Karpas-422 (cell line): ENCODE data around the gene LRBA. TPM values are rescaled to one million over a fixed set of nuclear protein-coding genes. Genes with fewer than 3 reads are reported as not detected.
"Not testable (repeated sequence)": the region's sequence is repeated elsewhere in the genome, so short reads cannot be mapped to it uniquely, and the experiment has no call there.

ENCODE experiments used
- DNase-seq: peaks from one replicate; pipeline ENCODE4 v3.0.0-alpha.2; 2015
- H2AFZ ChIP-seq: fragments of 200-600 bp; sonication (generic); 2 replicates; pipeline ENCODE4 v1.6.1; 2014; ENCODE audit warnings: antibody characterized with exemption, low read length, mixed read lengths
- H3K27ac ChIP-seq: fragments of 200-600 bp; sonication (generic); 2 replicates; pipeline ENCODE4 v1.5.1; 2014; ENCODE audit warnings: mild to moderate bottlenecking, low read length, moderate library complexity
- H3K27me3 ChIP-seq: fragments of 200-600 bp; sonication (generic); 2 replicates; pipeline ENCODE4 v1.6.1; 2014; ENCODE audit warnings: low read length, mixed read lengths
- H3K36me3 ChIP-seq: fragments of 200-600 bp; sonication (generic); 2 replicates; pipeline ENCODE4 v1.6.1; 2014; ENCODE audit warnings: low read length, mixed read lengths; ENCODE audit not compliant: insufficient read depth
- H3K4me1 ChIP-seq: fragments of 200-600 bp; sonication (generic); 2 replicates; pipeline ENCODE4 v1.6.1; 2014; ENCODE audit warnings: mild to moderate bottlenecking, low read length, mixed read lengths
- H3K4me2 ChIP-seq: fragments of 200-600 bp; sonication (generic); 2 replicates; pipeline ENCODE4 v1.6.1; 2014; ENCODE audit warnings: low read length, low read depth, mild to moderate bottlenecking; ENCODE audit not compliant: poor library complexity, severe bottlenecking
- H3K4me3 ChIP-seq: fragments of 200-600 bp; sonication (generic); 2 replicates; pipeline ENCODE4 v1.5.1; 2014; ENCODE audit warnings: mild to moderate bottlenecking, antibody characterized with exemption, low read length, mixed read lengths
- H3K79me2 ChIP-seq: fragments of 200-600 bp; sonication (generic); 2 replicates; pipeline ENCODE4 v1.6.1; 2014; ENCODE audit warnings: mild to moderate bottlenecking, low read length, mixed read lengths
- H3K9ac ChIP-seq: fragments of 200-600 bp; sonication (generic); 2 replicates; pipeline ENCODE4 v1.6.0; 2014; ENCODE audit warnings: low read length
- H3K9me2 ChIP-seq: fragments of 200-600 bp; sonication (generic), shearing (Covaris generic); replicated peaks from 2 replicates; pipeline ENCODE4 v1.6.0; 2014; ENCODE audit warnings: mild to moderate bottlenecking, low read length, moderate library complexity; ENCODE audit not compliant: insufficient read depth
- H3K9me3 ChIP-seq: fragments of 300-700, 200-600 bp; sonication (generic); 2 replicates; pipeline ENCODE4 v1.6.1; 2014; ENCODE audit warnings: low read length, mixed read lengths
- H4K20me1 ChIP-seq: fragments of 200-600 bp; sonication (generic); 2 replicates; pipeline ENCODE4 v1.6.1; 2014; ENCODE audit warnings: mild to moderate bottlenecking, antibody characterized with exemption, low read length, low read depth; ENCODE audit not compliant: insufficient read depth
- total RNA-seq: library from RNA; depleted of rRNA; stranded (reverse); fragments of >200 nt; shearing (Covaris generic); gene quantifications from 2 replicates; pipeline ENCODE4 v1.2.3, GENCODE V29; 2014; ENCODE audit warnings: low replicate concordance

LRBA gene
- total RNA-seq, 1 experiment from 2014 or later: 131 TPM

DNA sequence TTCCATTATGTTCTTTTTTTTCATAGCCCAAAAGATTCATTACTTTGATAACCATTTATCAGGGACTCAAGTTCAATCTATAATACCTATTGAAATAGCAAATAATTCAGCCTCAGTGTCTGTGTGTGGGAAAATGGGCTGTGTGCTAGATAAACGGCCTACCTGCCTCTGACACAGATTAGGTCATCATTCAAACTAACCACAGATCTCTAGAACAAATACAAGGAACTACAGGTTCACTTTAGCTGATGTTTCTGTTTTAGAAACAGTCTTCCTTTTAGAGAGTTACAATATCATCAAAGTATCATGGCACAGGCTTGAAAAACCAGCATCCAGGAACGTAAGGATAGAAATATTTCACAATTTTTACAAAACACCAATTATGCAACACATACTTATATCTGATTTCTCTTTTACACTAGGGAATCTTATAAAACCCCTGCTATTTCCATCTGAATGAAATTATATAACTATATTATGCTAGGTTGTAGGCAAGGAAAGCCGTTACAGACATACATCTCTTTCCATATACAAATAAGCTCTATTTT, 489.7 kb downstream of the LRBA start:
- Histone ChIP-seq H3K9me2 (no peaks in the 10 kb centered on the region), H3K9me3 (peaks cover 12% of the 10 kb centered on the region), H3K4me3 (no peak overlapping the region), H4K20me1 (no peaks in the 10 kb centered on the region), H3K36me3 (no peaks in the 10 kb centered on the region), H3K27me3 (no peaks in the 10 kb centered on the region), H3K9ac (no peak overlapping the region), H2AFZ (no peak overlapping the region), H3K27ac (no peak overlapping the region), H3K4me1 (no peaks in the 10 kb centered on the region), H3K79me2 (no peaks in the 10 kb centered on the region), H3K4me2 (no peak overlapping the region)
- no peak for DNase-seq

DNA sequence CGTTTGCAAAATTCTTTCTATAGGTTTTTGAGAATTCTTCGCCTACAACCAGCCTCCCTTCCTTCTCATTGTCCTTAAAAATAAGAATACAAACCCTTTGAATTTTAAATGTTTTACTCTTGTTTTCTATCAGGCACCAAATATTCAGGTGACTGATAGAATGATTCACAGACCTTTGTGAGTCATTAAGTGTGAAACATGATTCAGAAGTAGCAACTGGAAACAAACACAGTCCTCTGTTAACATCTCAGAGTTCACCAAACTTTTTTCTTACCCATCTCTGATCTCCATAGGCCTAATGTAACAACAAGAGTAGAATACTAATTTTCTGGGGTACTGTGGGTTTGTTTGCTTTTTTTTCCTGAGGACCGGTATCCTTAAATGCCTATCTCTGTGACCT, 496.5 kb downstream of the LRBA start:
- no peaks in the 10 kb centered on the region for H4K20me1 ChIP-seq
- no peak overlapping the region for H3K4me2 ChIP-seq
- H3K9ac ChIP-seq: no peak overlapping the region
- DNase-seq: no peak
- H3K9me2 ChIP-seq: no peaks in the 10 kb centered on the region
- H3K27me3 ChIP-seq: no peaks in the 10 kb centered on the region
- H3K9me3 ChIP-seq: no peaks in the 10 kb centered on the region
- H3K4me3 ChIP-seq: no peak overlapping the region
- no peak overlapping the region for H3K27ac ChIP-seq
- no peak overlapping the region for H2AFZ ChIP-seq
- no peaks in the 10 kb centered on the region for H3K79me2 ChIP-seq
- H3K4me1 ChIP-seq: no peaks in the 10 kb centered on the region
- no peaks in the 10 kb centered on the region for H3K36me3 ChIP-seq

DNA sequence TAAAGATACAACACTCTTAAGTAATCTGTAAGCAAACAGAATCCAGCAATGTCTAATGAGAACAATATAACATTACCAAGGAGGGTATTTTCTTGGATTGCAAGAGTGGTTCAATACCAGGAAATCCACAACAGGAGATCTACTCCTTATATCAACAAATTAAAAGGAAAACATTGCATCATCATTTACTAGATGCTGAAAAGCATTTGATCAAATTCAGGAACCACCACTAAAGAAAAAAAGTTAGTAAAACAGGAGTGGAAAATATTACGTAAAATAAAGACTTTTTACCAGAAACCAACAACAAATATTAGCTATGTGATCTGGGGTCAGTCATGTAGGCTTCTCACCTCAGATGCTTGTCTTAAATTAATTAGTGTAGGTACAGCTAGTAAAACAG, 499.9 kb downstream of the LRBA start:
- Histone ChIP-seq H3K9me2 (no peaks in the 10 kb centered on the region), H3K36me3 (no peaks in the 10 kb centered on the region), H2AFZ (no peak overlapping the region), H3K9ac (no peak overlapping the region), H3K4me2 (no peak overlapping the region), H3K27ac (no peak overlapping the region), H3K4me1 (peaks cover 6% of the 10 kb centered on the region), H3K27me3 (no peaks in the 10 kb centered on the region), H3K9me3 (no peaks in the 10 kb centered on the region), H4K20me1 (no peaks in the 10 kb centered on the region), H3K79me2 (no peaks in the 10 kb centered on the region), H3K4me3 (no peak overlapping the region)
- DNase-seq: no peak

DNA sequence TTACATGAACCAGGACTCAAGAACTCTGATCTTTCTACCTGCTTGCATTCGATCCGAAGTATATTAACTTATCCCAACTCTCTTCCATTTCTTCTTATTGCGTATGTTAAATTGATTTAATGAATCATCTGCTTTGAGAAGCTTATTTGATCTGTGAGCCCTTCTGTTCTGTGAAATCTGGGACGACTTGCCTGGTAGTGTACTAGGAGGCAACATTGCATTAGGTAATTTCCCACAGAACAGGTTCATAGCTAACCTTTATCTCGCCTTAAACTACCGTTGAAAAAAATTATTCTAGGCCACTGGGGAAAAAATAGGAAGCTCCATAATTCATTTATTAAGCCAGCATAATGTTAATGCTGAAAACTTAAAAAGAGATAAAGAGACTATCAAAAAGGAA, 500.4 kb downstream of the LRBA start:
- Histone ChIP-seq H3K4me3 (no peak overlapping the region), H3K9me3 (no peaks in the 10 kb centered on the region), H3K9ac (no peak overlapping the region), H3K27me3 (no peaks in the 10 kb centered on the region), H4K20me1 (no peaks in the 10 kb centered on the region), H3K9me2 (no peaks in the 10 kb centered on the region), H3K27ac (no peak overlapping the region), H3K79me2 (no peaks in the 10 kb centered on the region), H3K36me3 (no peaks in the 10 kb centered on the region), H3K4me1 (peaks cover 6% of the 10 kb centered on the region), H2AFZ (no peak overlapping the region), H3K4me2 (no peak overlapping the region)
- DNase-seq: no peak

DNA sequence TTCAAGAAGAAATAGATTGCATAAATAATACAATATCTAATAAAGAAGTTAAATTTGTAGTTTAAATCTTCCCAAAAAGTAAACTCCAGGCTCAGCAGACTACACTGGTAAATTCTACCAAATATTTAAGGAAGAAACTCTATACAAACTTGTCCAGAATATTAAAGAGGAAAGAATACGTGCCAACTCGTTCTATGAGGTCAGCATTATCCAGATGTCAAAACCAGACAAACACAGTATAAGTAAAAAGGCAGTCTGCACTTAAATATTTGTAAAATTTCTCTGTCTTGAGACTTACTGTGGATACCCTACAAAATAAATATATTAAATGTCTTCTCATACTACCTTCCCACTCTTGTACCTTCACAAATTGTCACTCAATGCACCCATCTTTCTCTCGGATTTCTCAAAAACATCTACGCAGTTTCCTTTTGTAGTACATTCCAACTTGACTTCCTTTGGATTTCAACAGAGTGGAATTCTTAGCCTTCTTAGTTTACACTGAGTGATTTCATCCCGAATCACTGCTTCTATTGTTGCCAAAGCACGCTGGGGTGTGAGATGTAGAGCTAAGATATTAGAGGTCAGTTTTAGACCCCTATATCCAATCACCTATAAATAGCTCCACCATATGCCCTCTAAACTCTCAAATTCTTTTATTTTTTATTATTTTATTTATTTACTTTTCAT, 504.8 kb downstream of the LRBA start:
- H3K4me3 ChIP-seq: no peak overlapping the region
- H2AFZ ChIP-seq: no peak overlapping the region
- H4K20me1 ChIP-seq: no peaks in the 10 kb centered on the region
- peaks cover 6% of the 10 kb centered on the region for H3K4me1 ChIP-seq
- DNase-seq: no peak
- H3K4me2 ChIP-seq: no peak overlapping the region
- no peaks in the 10 kb centered on the region for H3K36me3 ChIP-seq
- H3K27me3 ChIP-seq: no peaks in the 10 kb centered on the region
- H3K9ac ChIP-seq: no peak overlapping the region
- no peak overlapping the region for H3K27ac ChIP-seq
- H3K9me2 ChIP-seq: no peaks in the 10 kb centered on the region
- H3K79me2 ChIP-seq: no peaks in the 10 kb centered on the region
- H3K9me3 ChIP-seq: no peaks in the 10 kb centered on the region

DNA sequence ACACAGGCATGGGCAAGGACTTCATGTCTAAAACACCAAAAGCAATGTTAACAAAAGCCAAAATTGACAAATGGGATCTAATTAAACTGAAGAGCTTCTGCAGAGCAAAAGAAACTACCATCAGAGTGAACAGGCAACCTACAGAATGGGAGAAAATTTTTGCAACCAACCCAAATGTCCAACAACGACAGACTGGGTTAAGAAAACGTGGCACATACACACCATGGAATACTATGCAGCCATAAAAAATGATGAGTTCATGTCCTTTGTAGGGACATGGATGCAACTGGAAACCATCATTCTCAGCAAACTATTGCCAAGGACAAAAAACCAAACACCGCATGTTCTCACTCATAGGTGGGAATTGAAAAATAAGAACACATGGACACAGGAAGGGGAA, 507.4 kb downstream of the LRBA start:
- not testable (repeated sequence) for H2AFZ ChIP-seq, H3K4me1 ChIP-seq, H3K4me3 ChIP-seq, H3K27ac ChIP-seq, H3K9ac ChIP-seq, H3K36me3 ChIP-seq, H4K20me1 ChIP-seq, H3K9me3 ChIP-seq, DNase-seq, H3K79me2 ChIP-seq, H3K4me2 ChIP-seq, H3K9me2 ChIP-seq, H3K27me3 ChIP-seq

DNA sequence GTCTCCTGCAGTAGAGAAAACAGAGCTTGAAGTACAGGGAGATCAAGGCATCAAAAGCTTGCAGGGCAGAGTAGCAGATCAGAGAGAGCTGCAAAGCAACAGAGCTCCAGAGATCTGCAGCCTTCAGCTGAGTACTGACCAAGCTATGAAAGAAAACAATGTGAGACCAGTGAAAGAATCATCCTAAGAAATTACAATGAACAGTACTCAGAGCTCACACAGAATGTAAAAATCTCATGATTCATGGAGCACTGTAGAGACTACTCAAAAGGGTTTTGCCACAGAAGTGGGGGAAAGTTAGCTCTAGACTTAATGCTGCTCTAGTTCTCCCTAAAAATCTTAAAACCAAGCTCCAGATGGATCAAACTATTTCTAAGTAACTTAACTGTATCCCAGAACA, 513.1 kb downstream of the LRBA start:
- H3K36me3 ChIP-seq: no peaks in the 10 kb centered on the region
- no peaks in the 10 kb centered on the region for H3K27me3 ChIP-seq
- H3K9me3 ChIP-seq: no peaks in the 10 kb centered on the region
- no peak overlapping the region for H3K4me2 ChIP-seq
- DNase-seq: no peak
- no peak overlapping the region for H3K4me3 ChIP-seq
- H4K20me1 ChIP-seq: no peaks in the 10 kb centered on the region
- H2AFZ ChIP-seq: no peak overlapping the region
- H3K9ac ChIP-seq: no peak overlapping the region
- H3K4me1 ChIP-seq: no peaks in the 10 kb centered on the region
- no peaks in the 10 kb centered on the region for H3K9me2 ChIP-seq
- H3K27ac ChIP-seq: no peak overlapping the region
- 0 out of 2 replicates have a peak, but pooled peaks cover 4% of the 10 kb centered on the region for H3K79me2 ChIP-seq

DNA sequence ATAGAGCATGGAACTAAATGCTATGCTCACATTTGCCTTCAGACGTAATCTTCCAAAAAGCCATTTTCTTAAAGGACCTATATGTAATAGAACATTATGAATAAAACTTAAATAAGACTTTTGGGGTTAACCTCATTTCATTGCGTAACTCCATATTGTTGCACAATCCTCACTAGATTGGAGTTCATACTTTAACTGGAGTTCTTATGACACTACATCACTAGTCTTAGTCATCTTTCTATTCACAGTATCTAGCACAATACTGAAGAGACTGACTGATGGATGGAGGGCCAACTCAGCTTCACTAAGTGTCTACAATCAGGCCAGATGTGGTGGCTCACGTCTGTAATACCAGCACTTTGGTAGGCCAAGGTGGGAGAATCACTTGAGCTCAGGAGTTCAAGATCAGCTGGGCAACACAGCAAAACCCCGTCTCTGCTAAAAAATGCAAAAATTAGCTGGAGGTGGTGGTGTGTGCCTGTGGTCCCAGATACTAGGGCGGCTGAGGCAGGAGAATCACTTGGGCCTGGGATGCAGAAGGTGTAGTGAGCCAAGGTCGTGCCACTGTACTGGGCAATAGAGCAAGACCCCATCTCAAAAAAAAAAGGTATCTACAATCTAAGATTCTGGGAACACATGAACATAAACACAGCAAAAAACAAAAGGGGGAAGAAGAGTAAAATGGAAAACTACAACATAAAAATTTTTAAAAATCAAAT, 513.9 kb downstream of the LRBA start:
- H3K9me2 ChIP-seq: no peaks in the 10 kb centered on the region
- H2AFZ ChIP-seq: no peak overlapping the region

More for the DNA sequence above, 513.9 kb downstream of the LRBA start:
- Histone ChIP-seq H3K36me3 (no peaks in the 10 kb centered on the region), H3K9ac (no peak overlapping the region), H3K9me3 (no peaks in the 10 kb centered on the region), H3K27ac (no peak overlapping the region), H3K4me3 (no peak overlapping the region), H3K27me3 (no peaks in the 10 kb centered on the region), H3K4me2 (no peak overlapping the region), H3K79me2 (0 out of 2 replicates have a peak, but pooled peaks cover 4% of the 10 kb centered on the region), H4K20me1 (no peaks in the 10 kb centered on the region), H3K4me1 (peaks cover 2% of the 10 kb centered on the region; the same call in 1 of the 2 replicates)
- DNase-seq: no peak
